ENCODE data around the gene GRIP2.

Gene GRIP2

DNA sequence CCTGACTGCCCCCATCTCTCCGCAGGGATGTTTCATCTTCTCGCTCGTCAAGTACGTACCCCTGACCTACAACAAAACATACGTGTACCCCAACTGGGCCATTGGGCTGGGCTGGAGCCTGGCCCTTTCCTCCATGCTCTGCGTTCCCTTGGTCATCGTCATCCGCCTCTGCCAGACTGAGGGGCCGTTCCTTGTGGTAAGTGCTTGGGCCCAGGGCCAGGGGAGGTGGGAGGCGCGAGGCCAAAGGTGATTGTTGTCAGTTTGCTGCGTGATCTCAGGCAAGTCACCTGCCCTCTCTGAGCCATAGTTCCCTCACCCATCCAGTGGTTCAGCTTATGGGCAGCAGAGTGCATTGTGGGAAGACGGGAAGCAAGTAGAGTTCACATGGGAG lies 58.5 kb downstream of the GRIP2 start:
- H3K27me3 ChIP-seq (replicated peaks; ENCODE audit: insufficient read depth, low read length), result no peaks in the 10 kb centered on the region
- H3K9me3 ChIP-seq (replicated peaks; ENCODE audit: insufficient read depth, low read length), result no peaks in the 10 kb centered on the region
- no peaks in the 10 kb centered on the region for H3F3A ChIP-seq (ENCODE audit: insufficient read depth, low read length)
- no peak for DNase-seq
- H4K20me1 ChIP-seq (ENCODE audit: insufficient read depth, low read length), result no peaks in the 10 kb centered on the region
- no peaks in the 10 kb centered on the region for H3K9me2 ChIP-seq (replicated peaks; ENCODE audit: insufficient read depth, low read length)
- TF ChIP-seq, protein P1, sequence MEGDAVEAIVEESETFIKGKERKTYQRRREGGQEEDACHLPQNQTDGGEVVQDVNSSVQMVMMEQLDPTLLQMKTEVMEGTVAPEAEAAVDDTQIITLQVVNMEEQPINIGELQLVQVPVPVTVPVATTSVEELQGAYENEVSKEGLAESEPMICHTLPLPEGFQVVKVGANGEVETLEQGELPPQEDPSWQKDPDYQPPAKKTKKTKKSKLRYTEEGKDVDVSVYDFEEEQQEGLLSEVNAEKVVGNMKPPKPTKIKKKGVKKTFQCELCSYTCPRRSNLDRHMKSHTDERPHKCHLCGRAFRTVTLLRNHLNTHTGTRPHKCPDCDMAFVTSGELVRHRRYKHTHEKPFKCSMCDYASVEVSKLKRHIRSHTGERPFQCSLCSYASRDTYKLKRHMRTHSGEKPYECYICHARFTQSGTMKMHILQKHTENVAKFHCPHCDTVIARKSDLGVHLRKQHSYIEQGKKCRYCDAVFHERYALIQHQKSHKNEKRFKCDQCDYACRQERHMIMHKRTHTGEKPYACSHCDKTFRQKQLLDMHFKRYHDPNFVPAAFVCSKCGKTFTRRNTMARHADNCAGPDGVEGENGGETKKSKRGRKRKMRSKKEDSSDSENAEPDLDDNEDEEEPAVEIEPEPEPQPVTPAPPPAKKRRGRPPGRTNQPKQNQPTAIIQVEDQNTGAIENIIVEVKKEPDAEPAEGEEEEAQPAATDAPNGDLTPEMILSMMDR (IDR thresholded peaks at IDR 0.05; ENCODE audit: low read length), result no peak
- no peak for TF ChIP-seq EZH2phosphoT487 (IDR thresholded peaks at IDR 0.05; ENCODE audit: low read length)
- TF ChIP-seq EZH2 (optimal IDR thresholded peaks at IDR 0.05; ENCODE audit: low read depth, low read length), result no peak
- no peak overlapping the region for H2AFZ ChIP-seq (ENCODE audit: low read length)
- no peaks in the 10 kb centered on the region for H3K79me2 ChIP-seq (ENCODE audit: low read length)
- H3K36me3 ChIP-seq (replicated peaks; ENCODE audit: insufficient read depth, low read length), result no peaks in the 10 kb centered on the region
- H3K27ac ChIP-seq (ENCODE audit: low read length), result no peak overlapping the region
- H3K4me1 ChIP-seq (ENCODE audit: low read length), result peaks cover 9% of the 10 kb centered on the region; the same call in 1 of the 2 replicates
- H3K9ac ChIP-seq (ENCODE audit: low read length), result no peak overlapping the region
- H3K4me2 ChIP-seq (ENCODE audit: low read depth, low read length), result no peak overlapping the region
- H3K4me3 ChIP-seq (ENCODE audit: low read length), result no peak overlapping the region

DNA sequence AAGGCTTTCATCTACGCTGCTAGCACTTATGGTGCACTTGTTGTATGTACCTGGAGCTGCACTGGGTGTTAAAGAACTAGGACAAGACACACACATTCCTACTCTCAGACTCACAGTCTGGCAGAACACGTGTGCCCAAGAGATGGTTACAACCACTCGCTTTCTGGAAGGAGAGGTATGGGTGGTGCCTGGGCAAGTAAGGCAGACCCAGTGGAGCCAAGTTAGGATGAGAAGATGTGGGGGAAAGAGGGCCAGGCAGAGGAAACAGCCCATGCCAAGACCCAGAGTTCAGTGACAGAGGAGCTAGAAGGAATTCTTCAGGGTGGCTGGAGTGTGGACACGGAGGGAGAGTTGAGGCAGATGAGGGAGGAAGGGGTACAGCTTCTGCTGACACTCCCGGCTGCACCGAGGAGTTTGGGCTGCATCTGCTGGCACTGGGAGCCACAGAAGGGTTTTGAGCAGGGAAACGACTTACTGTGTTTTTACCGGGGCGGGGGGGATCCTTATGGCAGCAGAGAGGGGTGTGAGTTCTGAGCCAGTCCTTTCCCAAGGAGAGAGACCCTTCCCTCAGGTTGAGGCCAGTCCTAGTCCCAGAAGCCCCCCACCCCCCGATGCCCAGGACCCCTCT lies 59.0 kb downstream of the GRIP2 start:
- Histone ChIP-seq H3K4me2 (ENCODE audit: low read depth, low read length) (no peak overlapping the region), H3K79me2 (ENCODE audit: low read length) (no peaks in the 10 kb centered on the region), H3K9me3 (replicated peaks; ENCODE audit: insufficient read depth, low read length) (no peaks in the 10 kb centered on the region), H2AFZ (ENCODE audit: low read length) (no peak overlapping the region), H3K4me3 (ENCODE audit: low read length) (no peak overlapping the region), H3K9me2 (replicated peaks; ENCODE audit: insufficient read depth, low read length) (no peaks in the 10 kb centered on the region), H3F3A (ENCODE audit: insufficient read depth, low read length) (no peaks in the 10 kb centered on the region), H3K9ac (ENCODE audit: low read length) (no peak overlapping the region), H3K4me1 (ENCODE audit: low read length) (peaks cover 7% of the 10 kb centered on the region; the same call in 1 of the 2 replicates), H4K20me1 (ENCODE audit: insufficient read depth, low read length) (no peaks in the 10 kb centered on the region), H3K27ac (ENCODE audit: low read length) (no peak overlapping the region), H3K27me3 (replicated peaks; ENCODE audit: insufficient read depth, low read length) (no peaks in the 10 kb centered on the region), H3K36me3 (replicated peaks; ENCODE audit: insufficient read depth, low read length) (no peaks in the 10 kb centered on the region)
- no peak for DNase-seq
- TF ChIP-seq, protein P1 (IDR thresholded peaks at IDR 0.05; ENCODE audit: low read length), result no peak
- TF ChIP-seq EZH2 (optimal IDR thresholded peaks at IDR 0.05; ENCODE audit: low read depth, low read length) (no peak), EZH2phosphoT487 (IDR thresholded peaks at IDR 0.05; ENCODE audit: low read length) (no peak)

DNA sequence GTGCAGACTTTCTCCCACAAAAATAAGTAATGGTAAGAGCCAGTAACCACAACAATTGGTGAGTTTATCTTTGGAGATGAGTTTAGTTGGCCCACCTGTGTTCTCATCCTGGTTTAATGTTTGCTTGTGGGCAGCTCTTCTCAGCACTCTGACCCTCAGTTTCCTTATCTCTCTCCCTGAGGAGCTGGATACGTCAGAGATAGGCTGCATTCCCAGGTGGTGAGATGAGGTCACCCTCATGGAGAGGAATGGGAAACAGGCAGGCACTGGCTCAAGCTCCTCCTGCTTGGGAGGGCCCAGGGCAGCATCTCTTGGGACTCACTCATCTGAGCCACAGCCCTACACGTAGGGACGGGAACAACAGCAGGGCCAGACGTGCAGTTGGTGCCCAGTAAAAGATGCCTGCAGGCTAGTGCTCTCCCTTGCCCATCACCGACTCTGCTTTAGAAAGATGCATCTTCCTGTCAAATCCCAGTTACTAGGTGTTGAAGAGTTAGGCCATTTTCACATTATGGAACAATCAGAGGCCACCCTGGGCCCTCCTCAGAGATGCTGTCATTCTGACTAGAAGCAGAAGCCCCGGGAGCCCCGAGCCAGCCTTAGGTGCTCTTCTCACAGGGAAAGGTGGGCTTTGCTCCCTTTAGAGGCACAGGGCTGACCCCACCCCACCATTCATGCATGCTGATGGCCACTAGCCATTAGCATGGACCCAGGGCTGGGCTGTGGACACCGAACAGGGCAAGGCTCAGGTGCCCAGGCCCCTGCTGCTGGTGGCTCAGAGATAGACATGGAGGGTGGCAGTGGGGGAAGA lies 59.7 kb downstream of the GRIP2 start:
- H3K36me3 ChIP-seq (replicated peaks; ENCODE audit: insufficient read depth, low read length), result no peaks in the 10 kb centered on the region
- H3K9ac ChIP-seq (ENCODE audit: low read length), result no peak overlapping the region
- no peaks in the 10 kb centered on the region for H3K79me2 ChIP-seq (ENCODE audit: low read length)
- no peak overlapping the region for H3K4me3 ChIP-seq (ENCODE audit: low read length)
- no peaks in the 10 kb centered on the region for H3K9me3 ChIP-seq (replicated peaks; ENCODE audit: insufficient read depth, low read length)
- no peak overlapping the region for H2AFZ ChIP-seq (ENCODE audit: low read length)
- no peak for DNase-seq
- H3K4me1 ChIP-seq (ENCODE audit: low read length), result no peaks in the 10 kb centered on the region
- no peaks in the 10 kb centered on the region for H3F3A ChIP-seq (ENCODE audit: insufficient read depth, low read length)
- no peak overlapping the region for H3K4me2 ChIP-seq (ENCODE audit: low read depth, low read length)
- no peaks in the 10 kb centered on the region for H3K9me2 ChIP-seq (replicated peaks; ENCODE audit: insufficient read depth, low read length)
- no peak overlapping the region for H3K27ac ChIP-seq (ENCODE audit: low read length)
- no peaks in the 10 kb centered on the region for H3K27me3 ChIP-seq (replicated peaks; ENCODE audit: insufficient read depth, low read length)
- TF ChIP-seq, protein P1 (IDR thresholded peaks at IDR 0.05; ENCODE audit: low read length), result no peak
- TF ChIP-seq EZH2 (optimal IDR thresholded peaks at IDR 0.05; ENCODE audit: low read depth, low read length), result no peak
- no peak for TF ChIP-seq EZH2phosphoT487 (IDR thresholded peaks at IDR 0.05; ENCODE audit: low read length)
- no peaks in the 10 kb centered on the region for H4K20me1 ChIP-seq (ENCODE audit: insufficient read depth, low read length)
